GM23338 (cell line): ENCODE data around the gene DNAH10. TPM values are rescaled to one million over a fixed set of nuclear protein-coding genes. Genes with fewer than 3 reads are reported as not detected.

ENCODE experiments used
- ATAC-seq: fragments of 200-7000 bp; cut with Tn5 transposase; 3 replicates; pipeline ENCODE4 v1.9.1; 2020
- DNase-seq: peaks from one replicate; pipeline ENCODE4 v3.0.0-alpha.2; 2015; ENCODE audit warnings: low spot score
- H2AFZ ChIP-seq: fragments of 200-600 bp; sonication (generic); 2 replicates; pipeline ENCODE4 v1.8.0; 2016; ENCODE audit warnings: antibody characterized with exemption, mild to moderate bottlenecking, moderate library complexity
- H3F3A ChIP-seq: fragments of 200-600 bp; sonication (generic); replicated peaks from 2 replicates; pipeline ENCODE4 v1.8.0; 2017; ENCODE audit warnings: antibody characterized with exemption, mixed run types, low read depth
- H3K27ac ChIP-seq: fragments of 200-600 bp; sonication (generic); 2 replicates; pipeline ENCODE4 v1.6.1; 2016; ENCODE audit warnings: low read depth
- H3K27me3 ChIP-seq: fragments of 200-600 bp; sonication (generic); 2 replicates; pipeline ENCODE4 v1.8.0; 2016; ENCODE audit warnings: mild to moderate bottlenecking, mixed run types, moderate library complexity; ENCODE audit not compliant: insufficient read depth
- H3K36me3 ChIP-seq: fragments of 200-600 bp; sonication (generic); 2 replicates; pipeline ENCODE4 v1.8.0; 2016; ENCODE audit warnings: mild to moderate bottlenecking; ENCODE audit not compliant: insufficient read depth
- H3K4me1 ChIP-seq: fragments of 200-600 bp; sonication (generic); 2 replicates; pipeline ENCODE4 v1.8.0; 2016; ENCODE audit warnings: mild to moderate bottlenecking, moderate library complexity; ENCODE audit not compliant: insufficient read depth
- H3K4me2 ChIP-seq: fragments of 200-600 bp; sonication (generic); 2 replicates; pipeline ENCODE4 v1.7.1; 2017; ENCODE audit warnings: mixed run types
- H3K4me3 ChIP-seq: fragments of 200-600 bp; sonication (generic); 2 replicates; pipeline ENCODE4 v1.6.1; 2016; ENCODE audit warnings: mixed run types
- H3K79me2 ChIP-seq: fragments of 200-600 bp; sonication (generic); replicated peaks from 2 replicates; pipeline ENCODE4 v1.8.0; 2017; ENCODE audit warnings: mild to moderate bottlenecking; ENCODE audit not compliant: insufficient read depth
- H3K9me2 ChIP-seq: fragments of 200-600 bp; sonication (generic); 2 replicates; pipeline ENCODE4 v1.8.0; 2017; ENCODE audit not compliant: insufficient read depth
- H4K20me1 ChIP-seq: fragments of 200-600 bp; sonication (generic); replicated peaks from 2 replicates; pipeline ENCODE4 v1.8.0; 2017; ENCODE audit warnings: mild to moderate bottlenecking; ENCODE audit not compliant: insufficient read depth
- H3K27ac Mint-ChIP-seq: 2 replicates; pipeline ENCODE4 v1.8.0; 2020; ENCODE audit warnings: inconsistent platforms, mild to moderate bottlenecking, moderate library complexity, mixed read lengths
- H3K27me3 Mint-ChIP-seq: 3 replicates; pipeline ENCODE4 v1.8.0; 2022; ENCODE audit warnings: low read depth, mild to moderate bottlenecking, moderate library complexity, mixed read lengths, inconsistent platforms; ENCODE audit not compliant: insufficient read depth, poor library complexity
- H3K36me3 Mint-ChIP-seq: 3 replicates; pipeline ENCODE4 v1.8.0; 2021; ENCODE audit warnings: low read depth, mild to moderate bottlenecking, inconsistent platforms, moderate library complexity, mixed read lengths
- H3K4me1 Mint-ChIP-seq: 3 replicates; pipeline ENCODE4 v1.8.0; 2020; ENCODE audit warnings: mild to moderate bottlenecking, inconsistent platforms, mixed read lengths
- H3K4me3 Mint-ChIP-seq: 3 replicates; pipeline ENCODE4 v1.8.0; 2021; ENCODE audit warnings: moderate library complexity, mild to moderate bottlenecking, inconsistent platforms, mixed read lengths
- H3K9me3 Mint-ChIP-seq: 3 replicates; pipeline ENCODE4 v1.8.0; 2020; ENCODE audit warnings: moderate library complexity, mild to moderate bottlenecking, inconsistent platforms, mixed read lengths
- EZH2 ChIP-seq: fragments of 200-600 bp; sonication (generic); IDR thresholded peaks from one replicate; pipeline ENCODE4 v1.8.0; 2017; ENCODE audit warnings: antibody characterized with exemption, mild to moderate bottlenecking, low read depth; ENCODE audit not compliant: unreplicated experiment
- EZH2phosphoT487 ChIP-seq: fragments of 200-600 bp; sonication (generic); IDR thresholded peaks from one replicate; pipeline ENCODE4 v1.8.1; 2018; ENCODE audit warnings: antibody characterized with exemption; ENCODE audit not compliant: unreplicated experiment
- JUNB ChIP-seq: IDR thresholded peaks from one replicate; pipeline ENCODE4 v1.6.1; 2016; ENCODE audit warnings: antibody characterized with exemption; ENCODE audit not compliant: unreplicated experiment
- POLR2AphosphoS5 ChIP-seq: IDR thresholded peaks from 2 replicates; pipeline ENCODE4 v1.6.1; 2016; ENCODE audit warnings: antibody characterized with exemption, low read depth
- REST ChIP-seq: IDR thresholded peaks from one replicate; pipeline ENCODE4 v1.6.1; 2018; ENCODE audit warnings: antibody characterized with exemption; ENCODE audit not compliant: unreplicated experiment
- ZNF114 ChIP-seq: fragments of 250-450 bp; sonication (Bioruptor Pico); IDR thresholded peaks from 2 replicates; pipeline ENCODE4 v1.5.0; 2020; ENCODE audit warnings: mild to moderate bottlenecking, moderate library complexity
- ZNF331 ChIP-seq: fragments of 250-450 bp; sonication (Bioruptor Pico); IDR thresholded peaks from 2 replicates; pipeline ENCODE4 v1.5.0; 2020; ENCODE audit warnings: low read depth, mild to moderate bottlenecking, moderate library complexity
- ZNF462 ChIP-seq: fragments of 250-450 bp; sonication (Bioruptor Pico); IDR thresholded peaks from 2 replicates; pipeline ENCODE4 v1.5.0; 2020; ENCODE audit warnings: mild to moderate bottlenecking, moderate library complexity
- polyA plus RNA-seq: library from polyadenylated mRNA; unstranded; fragments of >200 nt; fragmentation: Nextera tagmentation; extraction: Ambion mirVana; gene quantifications from 2 replicates; pipeline ENCODE4 v1.2.1, GENCODE V29; 2016
- total RNA-seq: library from RNA; depleted of rRNA; stranded (reverse); fragments of >200 nt; shearing (Covaris generic); gene quantifications from 2 replicates; pipeline ENCODE4 v1.2.3, GENCODE V29; 2014
- TF ChIP-seq, protein P1 (sequence below), 2 experiments: fragments of 200-600 bp in 1 of 2; sonication (generic) in 1 of 2; conservative IDR thresholded peaks; 2 replicates each; pipeline versions ENCODE4 v1.5.1 to v1.6.1; 2016 to 2017; ENCODE audit warnings: antibody characterized with exemption in 2 of 2, low read depth in 2 of 2, mild to moderate bottlenecking in 2 of 2, moderate library complexity in 1 of 2

The DNAH10 gene
- total and polyA plus RNA-seq, 2 experiments from 2014 or later, result 0.03 TPM

GRCh38 chr12:123741937-123742572, 20.0 kb upstream of the DNAH10 start:
- no peak for DNase-seq
- peaks cover 60% of the 10 kb centered on the region for H3K36me3 ChIP-seq

More at GRCh38 chr12:123741937-123742572, 20.0 kb upstream of the DNAH10 start:
- peaks cover 4% of the 10 kb centered on the region; the same call in 1 of the 2 replicates for H3K79me2 ChIP-seq
- Mint-ChIP-seq H3K27ac (no peak overlapping the region), H3K4me3 (no peak overlapping the region), H3K4me1 (no peaks in the 10 kb centered on the region), H3K36me3 (peaks cover 79% of the 10 kb centered on the region), H3K9me3 (no peaks in the 10 kb centered on the region), H3K27me3 (peaks cover 2% of the 10 kb centered on the region)
- H3K27me3 ChIP-seq, result no peaks in the 10 kb centered on the region
- TF ChIP-seq JUNB, result no peak
- no peak for TF ChIP-seq POLR2AphosphoS5
- TF ChIP-seq, protein P1, sequence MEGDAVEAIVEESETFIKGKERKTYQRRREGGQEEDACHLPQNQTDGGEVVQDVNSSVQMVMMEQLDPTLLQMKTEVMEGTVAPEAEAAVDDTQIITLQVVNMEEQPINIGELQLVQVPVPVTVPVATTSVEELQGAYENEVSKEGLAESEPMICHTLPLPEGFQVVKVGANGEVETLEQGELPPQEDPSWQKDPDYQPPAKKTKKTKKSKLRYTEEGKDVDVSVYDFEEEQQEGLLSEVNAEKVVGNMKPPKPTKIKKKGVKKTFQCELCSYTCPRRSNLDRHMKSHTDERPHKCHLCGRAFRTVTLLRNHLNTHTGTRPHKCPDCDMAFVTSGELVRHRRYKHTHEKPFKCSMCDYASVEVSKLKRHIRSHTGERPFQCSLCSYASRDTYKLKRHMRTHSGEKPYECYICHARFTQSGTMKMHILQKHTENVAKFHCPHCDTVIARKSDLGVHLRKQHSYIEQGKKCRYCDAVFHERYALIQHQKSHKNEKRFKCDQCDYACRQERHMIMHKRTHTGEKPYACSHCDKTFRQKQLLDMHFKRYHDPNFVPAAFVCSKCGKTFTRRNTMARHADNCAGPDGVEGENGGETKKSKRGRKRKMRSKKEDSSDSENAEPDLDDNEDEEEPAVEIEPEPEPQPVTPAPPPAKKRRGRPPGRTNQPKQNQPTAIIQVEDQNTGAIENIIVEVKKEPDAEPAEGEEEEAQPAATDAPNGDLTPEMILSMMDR (conservative IDR thresholded peaks at IDR 0.05; ENCODE audit: low read depth in 2 of 2), result no peak
- no peak for TF ChIP-seq ZNF462 (CRISPR knock-in tag)
- TF ChIP-seq REST, result no peak
- no peak for TF ChIP-seq EZH2
- no peak for TF ChIP-seq EZH2phosphoT487
- no peak for TF ChIP-seq ZNF114 (CRISPR knock-in tag)
- TF ChIP-seq ZNF331 (CRISPR knock-in tag), result no peak
- no peaks in the 10 kb centered on the region for H3K9me2 ChIP-seq
- H3K4me3 ChIP-seq, result no peak overlapping the region
- H4K20me1 ChIP-seq, result peaks cover 9% of the 10 kb centered on the region; the same call in 1 of the 2 replicates
- no peaks in the 10 kb centered on the region for H3F3A ChIP-seq
- H3K4me2 ChIP-seq, result no peak overlapping the region
- H2AFZ ChIP-seq, result no peak overlapping the region
- H3K4me1 ChIP-seq, result no peaks in the 10 kb centered on the region
- ATAC-seq, result no peak
- H3K27ac ChIP-seq, result no peak overlapping the region
